UCSD-AML1 (cell line): ENCODE measurements around the gene SLC12A2.

Experiments used
- DNase-seq: peaks from one replicate; lab custom pipeline; 2025; ENCODE audit not compliant: unreplicated experiment; lab: John Stamatoyannopoulos, UW

Gene SLC12A2

GRCh38 chr5:128216860-128217531, 133.4 kb downstream of the SLC12A2 start:
- no peak for DNase-seq

- DNase-seq = no peak
These were observed 137.3 kb downstream of the SLC12A2 start for GRCh38 chr5:128220841-128221240.

DNA sequence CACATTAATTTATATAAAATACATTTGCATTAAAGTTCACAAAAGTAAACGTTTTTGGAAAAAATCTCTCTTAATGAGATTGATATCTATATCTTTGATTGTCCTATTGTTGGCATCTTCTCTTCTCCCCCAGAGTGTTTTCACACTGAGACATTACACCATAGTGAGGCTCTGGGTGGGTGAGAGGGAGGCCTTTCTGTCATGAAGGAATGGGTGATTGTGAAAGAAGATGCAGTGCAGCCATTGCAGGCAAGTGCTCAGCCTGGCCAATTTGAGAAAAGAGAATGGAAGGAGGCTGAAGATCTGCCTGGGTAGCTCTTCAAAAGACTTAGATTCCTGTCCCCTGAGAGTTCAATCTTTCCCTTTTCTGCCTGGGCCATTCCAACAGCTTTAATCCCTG, 140.8 kb downstream of the SLC12A2 start:
- no peak for DNase-seq

- DNase-seq = no peak
These were observed 141.9 kb downstream of the SLC12A2 start for GRCh38 chr5:128225245-128226030.

DNA sequence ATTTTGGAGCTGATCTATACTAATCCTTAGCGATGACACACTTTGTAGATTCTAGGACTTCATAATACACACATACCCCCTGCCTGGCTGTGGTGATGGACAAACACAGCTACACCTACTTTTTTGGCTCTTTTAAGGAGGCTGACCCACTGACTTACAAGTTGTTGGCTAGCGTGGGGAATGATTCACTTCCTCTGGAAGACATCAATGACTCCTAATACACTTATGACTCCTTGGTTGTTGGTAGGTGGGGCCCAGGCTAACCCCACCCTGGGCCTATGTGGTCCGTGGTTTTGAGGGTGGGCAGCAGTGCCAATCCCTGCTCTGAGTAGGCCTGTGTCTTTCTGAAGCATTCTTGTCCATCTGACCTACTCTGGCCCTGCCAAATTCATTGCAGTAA, 144.4 kb downstream of the SLC12A2 start:
- DNase-seq = no peak

DNA sequence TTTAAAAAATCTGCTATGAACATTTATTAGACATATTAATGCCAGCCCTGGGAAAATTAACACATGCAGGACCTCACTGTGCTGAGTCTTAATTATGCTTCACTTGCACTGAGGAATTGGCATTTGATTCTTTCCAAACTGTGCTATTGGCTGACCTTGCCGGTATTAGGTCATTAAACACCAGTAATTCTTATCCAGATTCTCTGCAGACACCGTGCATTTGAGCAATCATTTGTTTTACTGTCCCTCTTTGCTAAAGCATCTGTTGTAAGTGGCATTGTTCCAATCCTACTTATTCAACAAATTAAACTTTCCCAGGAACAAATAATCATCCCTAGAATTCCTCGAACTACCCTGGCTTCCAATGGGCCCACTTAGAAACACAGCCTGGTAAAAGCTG, 145.0 kb downstream of the SLC12A2 start:
- DNase-seq = no peak

DNA sequence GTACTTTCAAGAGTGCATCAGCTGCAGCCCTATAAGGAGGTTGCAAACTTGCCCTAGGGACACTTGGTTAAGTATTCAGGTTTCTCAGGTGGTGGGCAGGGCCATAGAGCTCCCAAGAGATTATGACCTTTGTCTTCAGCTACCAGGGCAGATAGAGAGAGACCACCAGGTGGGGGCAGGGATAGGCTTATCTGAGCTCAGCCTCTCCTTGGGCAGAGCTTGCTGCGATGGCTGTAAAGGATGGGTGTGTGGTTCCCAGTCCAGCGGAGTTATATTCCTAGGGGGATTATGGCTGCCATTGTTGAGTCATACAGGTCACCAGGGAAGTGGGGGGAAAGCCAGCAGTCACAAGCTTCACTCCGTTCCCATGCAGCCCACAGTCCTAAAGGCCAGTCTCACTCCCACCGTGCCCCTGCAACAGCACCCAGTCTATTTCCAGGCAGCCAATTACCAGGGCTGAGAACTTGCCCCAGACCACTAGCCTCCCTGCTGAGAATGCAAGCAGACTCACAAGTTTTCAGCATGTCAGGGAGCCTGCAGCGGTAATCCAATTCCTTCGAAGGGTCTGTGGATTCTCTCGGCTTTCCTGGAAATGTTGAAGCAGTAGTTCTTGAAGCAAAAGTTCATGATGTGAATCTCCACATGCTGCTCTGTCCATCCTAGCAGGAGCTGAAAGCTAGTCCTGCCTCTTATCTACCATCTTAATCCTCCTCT, 151.5 kb downstream of the SLC12A2 start:
- no peak for DNase-seq

DNA sequence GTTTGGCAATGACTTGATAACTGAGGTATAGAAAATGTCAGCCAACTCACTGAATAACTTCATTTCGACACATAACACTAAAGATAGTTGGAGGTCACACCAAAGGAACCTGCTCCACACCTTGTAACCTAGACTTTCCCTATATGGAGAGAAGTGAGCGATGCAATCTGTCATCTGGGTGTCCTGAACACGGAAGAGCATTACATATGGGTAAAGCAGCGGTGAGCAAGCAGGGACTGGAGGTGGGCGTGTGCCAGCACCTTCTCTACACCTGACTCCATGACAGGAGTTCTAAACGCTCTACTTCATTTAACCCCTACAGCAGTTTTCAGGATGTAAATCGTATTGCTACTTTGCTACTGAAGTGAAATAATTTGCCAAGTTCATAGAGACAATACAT, 152.8 kb downstream of the SLC12A2 start:
- DNase-seq = no peak

- no peak for DNase-seq
These were observed 153.4 kb downstream of the SLC12A2 start for GRCh38 chr5:128237000-128237399.

GRCh38 chr5:128237546-128237945, 154.0 kb downstream of the SLC12A2 start:
- DNase-seq = no peak
